ENCODE results near the gene KLHL36. TPM values are rescaled to one million over a fixed set of nuclear protein-coding genes. Genes with fewer than 3 reads are reported as not detected.

The KLHL36 gene
- total RNA-seq, 1 experiment from 2014 or later, result 46.0 TPM

- Histone ChIP-seq H3K4me3 (ENCODE audit: low read depth in 2 of 2, low read length in 2 of 2) (no peak overlapping the region), H3K27me3 (ENCODE audit: control insufficient read depth, insufficient read depth, low read length) (no peaks in the 10 kb centered on the region), H3K4me1 (ENCODE audit: control insufficient read depth, insufficient read depth, low read length) (no peaks in the 10 kb centered on the region), H3K27ac (ENCODE audit: low read length) (no peak overlapping the region), H3K36me3 (ENCODE audit: control insufficient read depth, insufficient read depth, low read length) (no peaks in the 10 kb centered on the region), H3K9me3 (ENCODE audit: control insufficient read depth, insufficient read depth, low read depth, low read length) (no peaks in the 10 kb centered on the region)
- TF ChIP-seq, protein P1, sequence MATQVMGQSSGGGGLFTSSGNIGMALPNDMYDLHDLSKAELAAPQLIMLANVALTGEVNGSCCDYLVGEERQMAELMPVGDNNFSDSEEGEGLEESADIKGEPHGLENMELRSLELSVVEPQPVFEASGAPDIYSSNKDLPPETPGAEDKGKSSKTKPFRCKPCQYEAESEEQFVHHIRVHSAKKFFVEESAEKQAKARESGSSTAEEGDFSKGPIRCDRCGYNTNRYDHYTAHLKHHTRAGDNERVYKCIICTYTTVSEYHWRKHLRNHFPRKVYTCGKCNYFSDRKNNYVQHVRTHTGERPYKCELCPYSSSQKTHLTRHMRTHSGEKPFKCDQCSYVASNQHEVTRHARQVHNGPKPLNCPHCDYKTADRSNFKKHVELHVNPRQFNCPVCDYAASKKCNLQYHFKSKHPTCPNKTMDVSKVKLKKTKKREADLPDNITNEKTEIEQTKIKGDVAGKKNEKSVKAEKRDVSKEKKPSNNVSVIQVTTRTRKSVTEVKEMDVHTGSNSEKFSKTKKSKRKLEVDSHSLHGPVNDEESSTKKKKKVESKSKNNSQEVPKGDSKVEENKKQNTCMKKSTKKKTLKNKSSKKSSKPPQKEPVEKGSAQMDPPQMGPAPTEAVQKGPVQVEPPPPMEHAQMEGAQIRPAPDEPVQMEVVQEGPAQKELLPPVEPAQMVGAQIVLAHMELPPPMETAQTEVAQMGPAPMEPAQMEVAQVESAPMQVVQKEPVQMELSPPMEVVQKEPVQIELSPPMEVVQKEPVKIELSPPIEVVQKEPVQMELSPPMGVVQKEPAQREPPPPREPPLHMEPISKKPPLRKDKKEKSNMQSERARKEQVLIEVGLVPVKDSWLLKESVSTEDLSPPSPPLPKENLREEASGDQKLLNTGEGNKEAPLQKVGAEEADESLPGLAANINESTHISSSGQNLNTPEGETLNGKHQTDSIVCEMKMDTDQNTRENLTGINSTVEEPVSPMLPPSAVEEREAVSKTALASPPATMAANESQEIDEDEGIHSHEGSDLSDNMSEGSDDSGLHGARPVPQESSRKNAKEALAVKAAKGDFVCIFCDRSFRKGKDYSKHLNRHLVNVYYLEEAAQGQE (IDR thresholded peaks at IDR 0.05; ENCODE audit: insufficient read depth in 1 of 2, low read depth in 2 of 2, low read length in 1 of 2), result no peak
- TF ChIP-seq CTCF (IDR thresholded peaks at IDR 0.05), result no peak
- no peak for TF ChIP-seq TCF7L2 (IDR thresholded peaks at IDR 0.05; ENCODE audit: low read depth, low read length)
- TF ChIP-seq POLR2AphosphoS5 (IDR thresholded peaks at IDR 0.05; ENCODE audit: low read depth, low read length), result no peak
- no peak for TF ChIP-seq SIN3A (IDR thresholded peaks at IDR 0.05; ENCODE audit: borderline replicate concordance, insufficient read depth, low read depth, low read length)
- DNase-seq (ENCODE audit: low read depth, low spot score) (no peak), ATAC-seq (no peak)
- BruUV-seq (replicated peaks), result no TSS peak
- intact Hi-C loops (cut with micrococcal nuclease; ENCODE audit: unreplicated experiment) (no loop called here), in situ Hi-C loops (cut with HindIII; ENCODE audit: low pct_unique_long_range_greater_than_20kb, low sequenced_read_pairs) (no loop called here)
- CTCF ChIA-PET, result no interaction called here
- POLR2A ChIA-PET, result no interaction called here
Measured at GRCh38 chr16:84663433-84664101, 15.3 kb downstream of the KLHL36 start.

DNA sequence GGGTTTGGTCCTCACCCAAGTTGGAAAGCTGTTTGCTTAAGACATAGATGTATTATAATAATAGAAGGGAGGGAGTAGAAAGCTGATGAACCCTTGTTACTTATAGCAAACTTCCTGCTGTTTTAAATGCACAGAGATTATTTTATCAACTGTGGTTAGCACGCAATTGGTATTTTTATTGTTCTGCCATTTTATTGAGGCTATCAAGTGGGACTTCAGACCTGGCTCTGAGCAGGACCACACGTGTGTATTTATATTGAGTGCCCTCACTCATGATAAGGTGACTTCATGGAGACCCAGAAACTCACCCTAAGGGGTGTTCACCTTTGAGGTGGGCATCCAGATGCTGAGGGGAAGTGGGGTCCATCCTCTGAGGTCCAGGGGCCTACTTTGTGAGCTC is 17.0 kb downstream of the KLHL36 start:
- H3K27me3 ChIP-seq (ENCODE audit: control insufficient read depth, insufficient read depth, low read length), result no peaks in the 10 kb centered on the region
- no peaks in the 10 kb centered on the region for H3K9me3 ChIP-seq (ENCODE audit: control insufficient read depth, insufficient read depth, low read depth, low read length)
- intact Hi-C loops (cut with micrococcal nuclease; ENCODE audit: unreplicated experiment), result no loop called here
- ATAC-seq (no peak), DNase-seq (ENCODE audit: low read depth, low spot score) (no peak)
- no peak overlapping the region for H3K4me3 ChIP-seq (ENCODE audit: low read depth in 2 of 2, low read length in 2 of 2)
- no peaks in the 10 kb centered on the region for H3K4me1 ChIP-seq (ENCODE audit: control insufficient read depth, insufficient read depth, low read length)
- no peaks in the 10 kb centered on the region for H3K36me3 ChIP-seq (ENCODE audit: control insufficient read depth, insufficient read depth, low read length)
- CTCF ChIA-PET, result no interaction called here
- in situ Hi-C loops (cut with HindIII; ENCODE audit: low pct_unique_long_range_greater_than_20kb, low sequenced_read_pairs), result no loop called here
- TF ChIP-seq TCF7L2 (IDR thresholded peaks at IDR 0.05; ENCODE audit: low read depth, low read length) (no peak), POLR2AphosphoS5 (IDR thresholded peaks at IDR 0.05; ENCODE audit: low read depth, low read length) (no peak), SIN3A (IDR thresholded peaks at IDR 0.05; ENCODE audit: borderline replicate concordance, insufficient read depth, low read depth, low read length) (no peak), CTCF (IDR thresholded peaks at IDR 0.05) (no peak)
- TF ChIP-seq, protein P1 (IDR thresholded peaks at IDR 0.05; ENCODE audit: insufficient read depth in 1 of 2, low read depth in 2 of 2, low read length in 1 of 2), result no peak
- no TSS peak for BruUV-seq (replicated peaks)
- POLR2A ChIA-PET, result no interaction called here
- H3K27ac ChIP-seq (ENCODE audit: low read length), result no peak overlapping the region
